ENCODE measurements around the gene BEND6. TPM values are rescaled to one million over a fixed set of nuclear protein-coding genes. Genes with fewer than 3 reads are reported as not detected.

BEND6 gene
- total RNA-seq, 4 donors from 2014 or later: not detected

GRCh38 chr6:56923565-56923964 is 31.3 kb upstream of the BEND6 start:
- Histone ChIP-seq H3K36me3 (no peaks in the 10 kb centered on the region), H3K27me3 (no peaks in the 10 kb centered on the region), H3K27ac (no peak overlapping the region), H3K4me1 (no peaks in the 10 kb centered on the region), H3K4me3 (no peak overlapping the region), H3K9me3 (no peaks in the 10 kb centered on the region)
- WGBS: 100% methylated on average over 1 of the region's 1 CpG
- no peak for DNase-seq (ENCODE audit: low spot score in 2 of 2)
- TF ChIP-seq POLR2AphosphoS5 (IDR thresholded peaks at IDR 0.05): no peak
- TF ChIP-seq, protein P1, sequence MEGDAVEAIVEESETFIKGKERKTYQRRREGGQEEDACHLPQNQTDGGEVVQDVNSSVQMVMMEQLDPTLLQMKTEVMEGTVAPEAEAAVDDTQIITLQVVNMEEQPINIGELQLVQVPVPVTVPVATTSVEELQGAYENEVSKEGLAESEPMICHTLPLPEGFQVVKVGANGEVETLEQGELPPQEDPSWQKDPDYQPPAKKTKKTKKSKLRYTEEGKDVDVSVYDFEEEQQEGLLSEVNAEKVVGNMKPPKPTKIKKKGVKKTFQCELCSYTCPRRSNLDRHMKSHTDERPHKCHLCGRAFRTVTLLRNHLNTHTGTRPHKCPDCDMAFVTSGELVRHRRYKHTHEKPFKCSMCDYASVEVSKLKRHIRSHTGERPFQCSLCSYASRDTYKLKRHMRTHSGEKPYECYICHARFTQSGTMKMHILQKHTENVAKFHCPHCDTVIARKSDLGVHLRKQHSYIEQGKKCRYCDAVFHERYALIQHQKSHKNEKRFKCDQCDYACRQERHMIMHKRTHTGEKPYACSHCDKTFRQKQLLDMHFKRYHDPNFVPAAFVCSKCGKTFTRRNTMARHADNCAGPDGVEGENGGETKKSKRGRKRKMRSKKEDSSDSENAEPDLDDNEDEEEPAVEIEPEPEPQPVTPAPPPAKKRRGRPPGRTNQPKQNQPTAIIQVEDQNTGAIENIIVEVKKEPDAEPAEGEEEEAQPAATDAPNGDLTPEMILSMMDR (IDR thresholded peaks at IDR 0.05): no peak
- no peak for TF ChIP-seq EP300 (IDR thresholded peaks at IDR 0.05)
- TF ChIP-seq POLR2A (IDR thresholded peaks at IDR 0.05): no peak

GRCh38 chr6:56927538-56928453 is 27.1 kb upstream of the BEND6 start:
- no peak for DNase-seq (ENCODE audit: low spot score in 2 of 2)
- H3K27me3 ChIP-seq: no peaks in the 10 kb centered on the region
- no peaks in the 10 kb centered on the region for H3K9me3 ChIP-seq
- no peaks in the 10 kb centered on the region for H3K4me1 ChIP-seq
- TF ChIP-seq, protein P1 (IDR thresholded peaks at IDR 0.05): no peak
- TF ChIP-seq POLR2A (IDR thresholded peaks at IDR 0.05) (no peak), EP300 (IDR thresholded peaks at IDR 0.05) (no peak), POLR2AphosphoS5 (IDR thresholded peaks at IDR 0.05) (no peak)
- WGBS: 48% methylated on average over 4 of the region's 4 CpGs
- no peak overlapping the region for H3K27ac ChIP-seq
- H3K4me3 ChIP-seq: no peak overlapping the region
- no peaks in the 10 kb centered on the region for H3K36me3 ChIP-seq

- no peaks in the 10 kb centered on the region for H3K27me3 ChIP-seq
- H3K4me1 ChIP-seq: no peaks in the 10 kb centered on the region
- no peak for DNase-seq (ENCODE audit: low spot score in 2 of 2)
- H3K27ac ChIP-seq: no peak overlapping the region
- no peaks in the 10 kb centered on the region for H3K36me3 ChIP-seq
- WGBS: 68% methylated on average over 2 of the region's 2 CpGs
- no peaks in the 10 kb centered on the region for H3K9me3 ChIP-seq
- TF ChIP-seq POLR2A (IDR thresholded peaks at IDR 0.05) (no peak), POLR2AphosphoS5 (IDR thresholded peaks at IDR 0.05) (no peak), EP300 (IDR thresholded peaks at IDR 0.05) (no peak)
- TF ChIP-seq, protein P1 (IDR thresholded peaks at IDR 0.05): no peak
- no peak overlapping the region for H3K4me3 ChIP-seq
These were observed 24.1 kb upstream of the BEND6 start for GRCh38 chr6:56930846-56931245.

GRCh38 chr6:56932910-56933477 is 21.9 kb upstream of the BEND6 start:
- no peak overlapping the region for H3K4me3 ChIP-seq
- H3K27me3 ChIP-seq: no peaks in the 10 kb centered on the region
- H3K36me3 ChIP-seq: no peaks in the 10 kb centered on the region
- H3K4me1 ChIP-seq: no peaks in the 10 kb centered on the region
- no peaks in the 10 kb centered on the region for H3K9me3 ChIP-seq
- no peak overlapping the region for H3K27ac ChIP-seq
- 67% methylated on average over 2 of the region's 2 CpGs for WGBS
- DNase-seq (ENCODE audit: low spot score in 2 of 2): no peak
- no peak for TF ChIP-seq POLR2A (IDR thresholded peaks at IDR 0.05)
- no peak for TF ChIP-seq POLR2AphosphoS5 (IDR thresholded peaks at IDR 0.05)

- Histone ChIP-seq H3K9me3 (no peaks in the 10 kb centered on the region), H3K4me1 (no peaks in the 10 kb centered on the region), H3K27me3 (no peaks in the 10 kb centered on the region), H3K27ac (no peak overlapping the region), H3K36me3 (no peaks in the 10 kb centered on the region), H3K4me3 (no peak overlapping the region)
- no peak for DNase-seq (ENCODE audit: low spot score in 2 of 2)
- TF ChIP-seq, protein P1 (IDR thresholded peaks at IDR 0.05): no peak
- TF ChIP-seq POLR2AphosphoS5 (IDR thresholded peaks at IDR 0.05) (no peak), POLR2A (IDR thresholded peaks at IDR 0.05) (no peak), EP300 (IDR thresholded peaks at IDR 0.05) (no peak)
- WGBS: 32% methylated on average over 1 of the region's 1 CpG
These were observed 21.3 kb upstream of the BEND6 start for GRCh38 chr6:56933650-56934049.
